GM13976 (cell line): ENCODE results near the gene MUC21.

Experiments
- DNase-seq: peaks from one replicate; pipeline ENCODE4 v3.0.0; 2012; ENCODE audit warnings: low spot score
- in situ Hi-C: fragments of 300-500 bp; cut with MboI; formaldehyde crosslinking; loops from one replicate; pipeline ENCODE4 v1.12.0; 2022; ENCODE audit warnings: low sequenced_read_pairs, mixed read lengths, inconsistent platforms; ENCODE audit not compliant: unreplicated experiment
- TF ChIP-seq, protein P1 (sequence below): IDR thresholded peaks from 2 replicates; pipeline ENCODE4 v1.5.1; 2012; ENCODE audit warnings: borderline replicate concordance, mild to moderate bottlenecking; ENCODE audit not compliant: insufficient read depth; ENCODE audit errors: extremely low read depth, missing control alignments, control extremely low read depth

MUC21 gene

GRCh38 chr6:30954631-30955366 is 28.7 kb upstream of the MUC21 start:
- DNase-seq, result no peak
- TF ChIP-seq, protein P1, sequence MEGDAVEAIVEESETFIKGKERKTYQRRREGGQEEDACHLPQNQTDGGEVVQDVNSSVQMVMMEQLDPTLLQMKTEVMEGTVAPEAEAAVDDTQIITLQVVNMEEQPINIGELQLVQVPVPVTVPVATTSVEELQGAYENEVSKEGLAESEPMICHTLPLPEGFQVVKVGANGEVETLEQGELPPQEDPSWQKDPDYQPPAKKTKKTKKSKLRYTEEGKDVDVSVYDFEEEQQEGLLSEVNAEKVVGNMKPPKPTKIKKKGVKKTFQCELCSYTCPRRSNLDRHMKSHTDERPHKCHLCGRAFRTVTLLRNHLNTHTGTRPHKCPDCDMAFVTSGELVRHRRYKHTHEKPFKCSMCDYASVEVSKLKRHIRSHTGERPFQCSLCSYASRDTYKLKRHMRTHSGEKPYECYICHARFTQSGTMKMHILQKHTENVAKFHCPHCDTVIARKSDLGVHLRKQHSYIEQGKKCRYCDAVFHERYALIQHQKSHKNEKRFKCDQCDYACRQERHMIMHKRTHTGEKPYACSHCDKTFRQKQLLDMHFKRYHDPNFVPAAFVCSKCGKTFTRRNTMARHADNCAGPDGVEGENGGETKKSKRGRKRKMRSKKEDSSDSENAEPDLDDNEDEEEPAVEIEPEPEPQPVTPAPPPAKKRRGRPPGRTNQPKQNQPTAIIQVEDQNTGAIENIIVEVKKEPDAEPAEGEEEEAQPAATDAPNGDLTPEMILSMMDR, result no peak
- in situ Hi-C loops, result no loop called here

DNA sequence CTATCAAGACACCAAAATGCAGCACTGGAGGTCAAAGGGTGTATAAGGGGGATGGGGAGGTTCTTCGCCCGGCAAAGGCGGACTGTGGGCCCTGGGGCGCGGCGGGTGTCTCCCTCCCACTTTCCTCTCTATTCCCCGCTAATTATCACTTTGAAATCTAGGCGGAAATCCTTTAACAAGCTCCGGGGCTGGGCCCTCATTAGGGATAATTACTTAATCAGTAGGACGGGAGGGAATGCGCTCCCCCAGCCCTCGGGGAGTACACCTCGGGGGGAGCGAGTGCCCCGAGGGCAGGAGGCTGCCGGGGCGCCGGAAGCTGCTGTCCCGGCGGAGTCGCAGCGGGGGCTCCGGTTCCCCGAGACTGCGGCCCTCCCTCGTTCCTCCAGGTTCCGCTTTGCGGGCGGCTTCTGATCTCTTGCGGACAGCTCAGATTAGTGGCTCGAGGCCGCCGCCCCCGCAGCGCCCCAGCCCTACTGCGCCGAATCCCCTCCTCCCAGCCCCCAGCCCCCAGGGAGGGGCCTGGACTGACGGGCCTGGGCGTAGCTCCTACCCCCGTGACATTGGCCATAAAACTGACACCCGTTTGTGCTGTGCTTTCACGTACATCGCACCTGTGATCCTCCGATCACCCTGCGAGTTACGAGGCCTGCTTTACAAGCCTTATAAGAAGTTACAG is 28.0 kb upstream of the MUC21 start:
- in situ Hi-C loops, result no loop called here
- TF ChIP-seq, protein P1, result peak; percentile 0
- peak; percentile 87 for DNase-seq

DNA sequence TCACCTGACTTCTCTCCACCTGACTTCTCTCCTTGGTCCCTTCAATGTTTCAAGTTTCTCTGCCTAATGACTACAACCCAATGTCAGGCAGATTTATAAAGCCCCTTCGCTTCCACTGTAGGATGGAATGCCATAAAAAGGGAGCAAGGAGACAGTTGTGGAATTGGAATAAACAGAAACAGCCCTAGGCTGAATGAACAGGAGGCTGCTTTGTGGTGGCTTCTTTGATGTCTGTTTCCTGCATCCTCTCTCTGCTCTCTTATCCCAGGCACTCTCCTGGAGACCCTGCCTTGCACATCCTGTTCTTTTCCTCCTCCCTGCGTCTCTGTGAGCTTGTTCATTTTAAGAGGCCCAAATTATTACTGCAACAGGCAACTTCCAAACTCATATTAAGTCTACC is 25.8 kb upstream of the MUC21 start:
- in situ Hi-C loops, result no loop called here
- no peak for DNase-seq
- TF ChIP-seq, protein P1, result no peak

- TF ChIP-seq, protein P1, result no peak
- DNase-seq, result no peak
- in situ Hi-C loops, result no loop called here
Measured at GRCh38 chr6:30960907-30961673, 22.4 kb upstream of the MUC21 start.

- TF ChIP-seq, protein P1, result no peak
- DNase-seq, result no peak
- in situ Hi-C loops, result no loop called here
Measured at GRCh38 chr6:30962716-30963115, 20.8 kb upstream of the MUC21 start.

DNA sequence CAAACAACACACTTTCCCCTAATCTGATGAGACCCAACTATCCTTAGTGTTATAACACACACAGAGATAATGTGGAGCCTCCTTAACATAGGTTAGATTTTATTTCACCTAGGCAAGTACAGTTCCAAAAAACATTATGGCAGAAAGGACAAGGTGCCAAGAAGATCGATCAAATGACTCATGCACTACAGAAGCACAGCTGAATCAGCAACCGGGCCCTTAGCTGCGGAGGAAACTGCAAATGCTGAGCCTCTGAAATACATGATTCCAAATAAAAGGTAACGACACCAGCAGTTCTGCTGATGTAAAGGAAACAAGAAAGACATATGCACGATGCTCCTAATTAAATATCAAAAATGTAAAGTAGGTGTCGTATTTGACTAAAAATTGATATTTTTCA is 19.9 kb upstream of the MUC21 start:
- TF ChIP-seq, protein P1, result no peak
- no peak for DNase-seq
- in situ Hi-C loops, result no loop called here
